ENCODE results near the gene KIN. TPM values are rescaled to one million over a fixed set of nuclear protein-coding genes. Genes with fewer than 3 reads are reported as not detected.

Gene KIN
- polyA plus RNA-seq, 2 of the 4 experiments (the other 2 are of a cell fraction), result 8.3 to 19.0 TPM

DNA sequence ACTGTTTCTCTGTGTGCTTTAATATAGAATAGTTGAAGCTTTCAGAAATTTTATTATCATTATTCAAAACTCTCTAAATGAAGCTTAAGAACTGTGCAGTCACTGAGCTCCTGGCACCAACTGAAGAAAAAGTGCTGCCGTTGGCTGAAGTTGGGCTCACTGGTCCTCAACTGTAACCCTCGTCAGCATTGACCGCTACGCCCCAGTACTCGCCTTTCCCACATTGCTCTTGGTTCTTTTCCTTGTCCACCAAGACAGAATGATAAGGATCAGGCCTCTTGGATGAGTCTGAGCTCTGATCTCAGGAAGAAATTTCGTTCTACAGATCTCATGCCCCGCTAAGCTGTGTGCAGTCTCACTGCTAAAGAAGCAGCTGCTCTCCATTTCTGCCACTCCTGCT, 22.6 kb upstream of the KIN start:
- no peak for DNase-seq (ENCODE audit: low read depth in 1 of 2, low spot score in 1 of 2)
- H3K9me3 ChIP-seq, result no peaks in the 10 kb centered on the region
- FAIRE-seq, result no peak
- H3K27ac ChIP-seq, result no peak overlapping the region
- POLR2A ChIA-PET, result interaction anchor here (1.8 kb wide), 1 partner anchor 23 kb away, joined by 6 read pairs; the partner anchor contains the start of genes ATP5F1C and KIN
- no peak overlapping the region for H3K4me3 ChIP-seq
- 91% methylated on average over 7 of the region's 7 CpGs for WGBS (ENCODE audit: missing lambda C conversion rate)
- ATAC-seq, result peak in 1 of 2 experiments; percentile 20; a peak in 2 of 6 replicates
- H3K4me1 ChIP-seq, result no peaks in the 10 kb centered on the region
- CTCF ChIA-PET, result interaction anchor here (1.0 to 2.5 kb wide), 4 partner anchors 8 to 285 kb away, joined by 3 to 10 read pairs (median 5); partner anchors contain the start of genes ATP5F1C, KIN and TAF3
- H3K4me2 ChIP-seq, result no peak overlapping the region
- TF ChIP-seq CBX8 (IDR thresholded peaks at IDR 0.05), result no peak
- TF ChIP-seq TP53 (CRISPR knock-in tag; IDR thresholded peaks at IDR 0.05), result no peak
- no peak for TF ChIP-seq RCOR1 (IDR thresholded peaks at IDR 0.05; ENCODE audit: low read depth, low read length)
- TF ChIP-seq ZC3H11A (IDR thresholded peaks at IDR 0.05), result no peak
- no peak for TF ChIP-seq MAFK (IDR thresholded peaks at IDR 0.05; ENCODE audit: partially characterized antibody)
- TF ChIP-seq ZNF302 (CRISPR knock-in tag; IDR thresholded peaks at IDR 0.05), result no peak
- no peak for TF ChIP-seq FOSB (CRISPR knock-in tag; IDR thresholded peaks at IDR 0.05)
- TF ChIP-seq HOXA7 (CRISPR knock-in tag; IDR thresholded peaks at IDR 0.05), result no peak
- TF ChIP-seq NR3C1 (IDR thresholded peaks at IDR 0.05), result no peak
- TF ChIP-seq SREBF2 (IDR thresholded peaks at IDR 0.05), result no peak
- TF ChIP-seq, protein P1, sequence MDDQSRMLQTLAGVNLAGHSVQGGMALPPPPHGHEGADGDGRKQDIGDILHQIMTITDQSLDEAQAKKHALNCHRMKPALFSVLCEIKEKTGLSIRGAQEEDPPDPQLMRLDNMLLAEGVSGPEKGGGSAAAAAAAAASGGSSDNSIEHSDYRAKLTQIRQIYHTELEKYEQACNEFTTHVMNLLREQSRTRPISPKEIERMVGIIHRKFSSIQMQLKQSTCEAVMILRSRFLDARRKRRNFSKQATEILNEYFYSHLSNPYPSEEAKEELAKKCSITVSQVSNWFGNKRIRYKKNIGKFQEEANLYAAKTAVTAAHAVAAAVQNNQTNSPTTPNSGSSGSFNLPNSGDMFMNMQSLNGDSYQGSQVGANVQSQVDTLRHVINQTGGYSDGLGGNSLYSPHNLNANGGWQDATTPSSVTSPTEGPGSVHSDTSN (IDR thresholded peaks at IDR 0.05), result no peak
- TF ChIP-seq, protein P2, sequence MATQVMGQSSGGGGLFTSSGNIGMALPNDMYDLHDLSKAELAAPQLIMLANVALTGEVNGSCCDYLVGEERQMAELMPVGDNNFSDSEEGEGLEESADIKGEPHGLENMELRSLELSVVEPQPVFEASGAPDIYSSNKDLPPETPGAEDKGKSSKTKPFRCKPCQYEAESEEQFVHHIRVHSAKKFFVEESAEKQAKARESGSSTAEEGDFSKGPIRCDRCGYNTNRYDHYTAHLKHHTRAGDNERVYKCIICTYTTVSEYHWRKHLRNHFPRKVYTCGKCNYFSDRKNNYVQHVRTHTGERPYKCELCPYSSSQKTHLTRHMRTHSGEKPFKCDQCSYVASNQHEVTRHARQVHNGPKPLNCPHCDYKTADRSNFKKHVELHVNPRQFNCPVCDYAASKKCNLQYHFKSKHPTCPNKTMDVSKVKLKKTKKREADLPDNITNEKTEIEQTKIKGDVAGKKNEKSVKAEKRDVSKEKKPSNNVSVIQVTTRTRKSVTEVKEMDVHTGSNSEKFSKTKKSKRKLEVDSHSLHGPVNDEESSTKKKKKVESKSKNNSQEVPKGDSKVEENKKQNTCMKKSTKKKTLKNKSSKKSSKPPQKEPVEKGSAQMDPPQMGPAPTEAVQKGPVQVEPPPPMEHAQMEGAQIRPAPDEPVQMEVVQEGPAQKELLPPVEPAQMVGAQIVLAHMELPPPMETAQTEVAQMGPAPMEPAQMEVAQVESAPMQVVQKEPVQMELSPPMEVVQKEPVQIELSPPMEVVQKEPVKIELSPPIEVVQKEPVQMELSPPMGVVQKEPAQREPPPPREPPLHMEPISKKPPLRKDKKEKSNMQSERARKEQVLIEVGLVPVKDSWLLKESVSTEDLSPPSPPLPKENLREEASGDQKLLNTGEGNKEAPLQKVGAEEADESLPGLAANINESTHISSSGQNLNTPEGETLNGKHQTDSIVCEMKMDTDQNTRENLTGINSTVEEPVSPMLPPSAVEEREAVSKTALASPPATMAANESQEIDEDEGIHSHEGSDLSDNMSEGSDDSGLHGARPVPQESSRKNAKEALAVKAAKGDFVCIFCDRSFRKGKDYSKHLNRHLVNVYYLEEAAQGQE (IDR thresholded peaks at IDR 0.05), result no peak
- no peak for TF ChIP-seq EHF (CRISPR knock-in tag; IDR thresholded peaks at IDR 0.05)
- no peak for TF ChIP-seq CHD2 (IDR thresholded peaks at IDR 0.05; ENCODE audit: low read length, partially characterized antibody)
- no peak for TF ChIP-seq MYC (IDR thresholded peaks at IDR 0.05; ENCODE audit: borderline replicate concordance, low read length)
- TF ChIP-seq, protein P3, sequence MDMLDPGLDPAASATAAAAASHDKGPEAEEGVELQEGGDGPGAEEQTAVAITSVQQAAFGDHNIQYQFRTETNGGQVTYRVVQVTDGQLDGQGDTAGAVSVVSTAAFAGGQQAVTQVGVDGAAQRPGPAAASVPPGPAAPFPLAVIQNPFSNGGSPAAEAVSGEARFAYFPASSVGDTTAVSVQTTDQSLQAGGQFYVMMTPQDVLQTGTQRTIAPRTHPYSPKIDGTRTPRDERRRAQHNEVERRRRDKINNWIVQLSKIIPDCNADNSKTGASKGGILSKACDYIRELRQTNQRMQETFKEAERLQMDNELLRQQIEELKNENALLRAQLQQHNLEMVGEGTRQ (IDR thresholded peaks at IDR 0.05), result no peak

DNA sequence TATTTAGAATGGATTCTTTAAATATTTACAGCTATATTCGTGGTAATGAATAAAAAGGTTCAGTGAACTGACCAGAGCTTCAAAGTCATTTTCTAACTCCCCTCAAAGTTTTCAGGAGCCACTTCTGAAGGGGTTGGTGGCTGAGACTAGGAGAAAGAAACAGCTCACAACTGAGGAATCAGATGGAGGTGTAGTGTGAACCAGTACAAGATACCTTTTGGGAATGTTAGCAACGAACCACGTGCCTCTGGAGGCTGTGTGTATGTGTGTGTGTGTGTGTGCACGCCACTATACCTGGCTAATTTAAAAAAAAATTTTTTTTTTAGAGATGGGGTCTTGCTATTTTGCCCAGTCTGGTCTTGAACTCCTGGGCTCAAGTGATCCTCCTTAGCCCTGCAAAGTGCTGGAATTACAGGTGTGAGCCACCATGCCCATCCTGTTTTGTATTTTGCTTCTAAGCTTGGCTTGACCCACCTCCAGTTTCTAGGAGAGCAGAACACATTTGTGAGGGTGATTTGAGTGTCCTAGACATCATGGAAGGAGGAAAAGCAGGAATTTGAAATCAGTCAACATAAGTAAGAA, 21.0 kb upstream of the KIN start:
- TF ChIP-seq CHD4 (IDR thresholded peaks at IDR 0.05; ENCODE audit: borderline replicate concordance) (no peak), MAZ (IDR thresholded peaks at IDR 0.05; ENCODE audit: borderline replicate concordance, low read depth, low read length) (no peak), FOSL2 (IDR thresholded peaks at IDR 0.05) (no peak), FOSL2 (CRISPR knock-in tag; IDR thresholded peaks at IDR 0.05) (no peak), EHF (CRISPR knock-in tag; IDR thresholded peaks at IDR 0.05) (no peak), SREBF2 (IDR thresholded peaks at IDR 0.05) (no peak), JUN (IDR thresholded peaks at IDR 0.05) (no peak), TFCP2L1 (CRISPR knock-in tag; IDR thresholded peaks at IDR 0.05) (no peak), MYC (IDR thresholded peaks at IDR 0.05; ENCODE audit: borderline replicate concordance, low read length) (no peak), ZSCAN20 (CRISPR knock-in tag; IDR thresholded peaks at IDR 0.05) (no peak), HOXB13 (CRISPR knock-in tag; IDR thresholded peaks at IDR 0.05; ENCODE audit: low read depth) (no peak), RCOR1 (IDR thresholded peaks at IDR 0.05; ENCODE audit: low read depth, low read length) (no peak)
- TF ChIP-seq, protein P3 (IDR thresholded peaks at IDR 0.05), result no peak
- ATAC-seq, result no peak
- ChIA-PET CTCF (interaction anchor here (1.0 to 2.5 kb wide), 5 partner anchors 8 to 283 kb away, joined by 3 to 10 read pairs (median 3); partner anchors contain the start of gene TAF3), POLR2A (interaction anchor here (1.2 to 1.8 kb wide), 2 partner anchors 9 to 21 kb away, joined by 3 to 6 read pairs; partner anchors contain the start of genes ATP5F1C, KIN and TAF3)
- WGBS (ENCODE audit: missing lambda C conversion rate), result 64% methylated on average over 4 of the region's 4 CpGs
- Histone ChIP-seq H3K4me1 (no peaks in the 10 kb centered on the region), H3K9me3 (no peaks in the 10 kb centered on the region), H3K4me3 (no peak overlapping the region), H3K27ac (no peak overlapping the region), H3K4me2 (no peak overlapping the region)
- no peak for FAIRE-seq
- no peak for DNase-seq (ENCODE audit: low read depth in 1 of 2, low spot score in 1 of 2)
